K562 (cell line): ENCODE data around the gene TFE3. TPM values are rescaled to one million over a fixed set of nuclear protein-coding genes. Genes with fewer than 3 reads are reported as not detected.

ENCODE experiments used
- CHD4 ChIP-seq: fragments of 200-600 bp; sonication (generic); IDR thresholded peaks from 3 replicates; pipeline ENCODE4 v1.6.1; 2012; ENCODE audit warnings: low read depth, mild to moderate bottlenecking, mixed read lengths, low read length, inconsistent platforms; ENCODE audit not compliant: insufficient read depth, insufficient replicate concordance, poor library complexity, severe bottlenecking
- POLR2G ChIP-seq: fragments of 200-400 bp; formaldehyde crosslinking; IDR thresholded peaks from 2 replicates; pipeline ENCODE4 v1.6.1; 2017; ENCODE audit warnings: low read depth, mild to moderate bottlenecking, antibody characterized with exemption, low read length, moderate library complexity
- RBFOX2 ChIP-seq: fragments of 200-400 bp; formaldehyde crosslinking; IDR thresholded peaks from 2 replicates; pipeline ENCODE4 v1.6.1; 2017; ENCODE audit warnings: low read depth, mild to moderate bottlenecking, low read length, moderate library complexity
- SIN3B ChIP-seq: fragments of 450-650 bp; IDR thresholded peaks from 2 replicates; pipeline ENCODE4 v1.6.1; 2017; ENCODE audit warnings: low read depth, mild to moderate bottlenecking, moderate library complexity
- ZNF696 ChIP-seq: fragments of 250-450 bp; sonication (Bioruptor Pico); conservative IDR thresholded peaks from 2 replicates; pipeline ENCODE4 v1.4.0; 2020; ENCODE audit warnings: mild to moderate bottlenecking, moderate library complexity
- polyA plus RNA-seq, 8 experiments: library from polyadenylated mRNA; depleted of rRNA in 4 of 8; stranded (reverse) in 5 of 8; unstranded in 3 of 8; fragments of >200 nt; fragmentation: Nextera tagmentation in 2 of 8; fragmentation: Illumina TruSeq in 1 of 8; extraction: Ambion mirVana in 2 of 8; extraction: Trizol in 1 of 8; gene quantifications; 2 replicates each; pipeline versions ENCODE4 v1.2.1 to v1.2.3, GENCODE V29; 2011 to 2014; ENCODE audit warnings: inconsistent platforms in 1 of 8, missing spikeins in 1 of 8
- total RNA-seq, 7 experiments: library from RNA; depleted of rRNA in 6 of 7; stranded (reverse); fragments of >200 nt in 6 of 7; fragmentation: Illumina TruSeq in 2 of 7; extraction: Trizol in 2 of 7; gene quantifications; 2 replicates each; pipeline versions ENCODE4 v1.2.1 to v1.2.3, GENCODE V29; 2011 to 2021; ENCODE audit warnings: low replicate concordance in 1 of 7
- TF ChIP-seq, protein P1 (sequence below): sonication (generic); formaldehyde crosslinking; IDR thresholded peaks from 2 replicates; pipeline ENCODE4 v1.8.1; 2023; ENCODE audit warnings: mild to moderate bottlenecking, missing genetic modification reagents
- TF ChIP-seq, protein P2 (sequence below): IDR thresholded peaks from 2 replicates; pipeline ENCODE4 v1.6.1; 2011; ENCODE audit warnings: borderline replicate concordance, low read depth, mild to moderate bottlenecking, moderate library complexity, low read length; ENCODE audit not compliant: insufficient read depth, poor library complexity, severe bottlenecking
- TF ChIP-seq, protein P3 (sequence below): fragments of 450-650 bp; formaldehyde crosslinking; IDR thresholded peaks from 2 replicates; pipeline ENCODE4 v1.4.0; 2020; ENCODE audit warnings: mild to moderate bottlenecking, mixed read lengths
- TF ChIP-seq, protein P4 (sequence below): fragments of 450-650 bp; IDR thresholded peaks from 2 replicates; pipeline ENCODE4 v1.6.1; 2017; ENCODE audit warnings: antibody characterized with exemption

TFE3 gene
- total and polyA plus RNA-seq, 9 of the 15 experiments (the other 6 are each of a cell fraction or from before 2014, with no cell fraction given) = 1.9 to 20.3 (median 11.9) TPM

DNA sequence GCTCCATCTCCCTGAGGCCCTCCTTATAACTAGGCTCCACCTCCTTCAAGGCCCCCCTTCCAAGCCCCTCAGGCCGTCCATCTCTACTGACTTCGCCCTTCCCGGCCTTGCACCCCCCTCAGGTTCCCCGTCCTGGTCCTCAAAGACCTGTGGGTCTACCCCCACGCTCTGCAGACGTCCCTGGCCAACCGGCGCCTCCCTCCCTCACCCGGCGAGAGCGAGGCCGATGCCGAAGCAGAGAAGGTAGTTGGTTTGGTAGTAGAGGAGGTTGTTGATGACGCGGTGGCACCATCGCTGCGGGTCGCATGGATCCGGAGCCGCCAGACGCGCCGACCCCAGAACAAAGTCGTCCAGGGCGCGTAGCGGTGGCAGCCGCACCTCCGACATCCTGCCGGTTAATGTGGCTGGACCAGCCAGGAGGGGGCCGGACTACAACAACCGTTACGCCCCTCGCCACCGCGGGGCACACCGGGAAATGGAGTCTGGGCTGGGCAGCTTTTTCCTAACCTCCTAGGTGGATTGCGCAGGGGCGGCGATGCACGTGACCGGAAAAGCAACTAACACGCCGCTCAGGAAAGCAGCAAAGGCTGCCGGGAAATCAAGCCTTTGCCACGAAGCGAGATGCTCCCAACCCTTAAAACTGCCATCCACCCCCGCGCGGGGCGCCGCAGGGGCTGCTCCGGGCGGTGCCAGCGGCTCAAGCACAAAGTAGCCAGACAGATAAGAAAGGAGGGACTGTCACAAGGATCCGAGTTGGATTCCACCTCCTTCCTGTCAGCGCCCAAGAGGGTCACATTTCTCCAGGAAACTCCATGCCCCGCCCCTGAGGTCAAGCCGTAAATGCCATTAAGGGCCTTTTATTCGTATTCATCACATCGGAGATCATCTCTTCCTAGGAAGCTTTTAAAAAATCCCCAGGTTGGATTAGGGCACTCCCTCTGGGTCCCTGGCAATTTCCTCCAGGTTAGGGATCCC is 30.7 kb upstream of the TFE3 start, which contains the start of gene PRAF2 (continued):
- TF ChIP-seq, protein P1, sequence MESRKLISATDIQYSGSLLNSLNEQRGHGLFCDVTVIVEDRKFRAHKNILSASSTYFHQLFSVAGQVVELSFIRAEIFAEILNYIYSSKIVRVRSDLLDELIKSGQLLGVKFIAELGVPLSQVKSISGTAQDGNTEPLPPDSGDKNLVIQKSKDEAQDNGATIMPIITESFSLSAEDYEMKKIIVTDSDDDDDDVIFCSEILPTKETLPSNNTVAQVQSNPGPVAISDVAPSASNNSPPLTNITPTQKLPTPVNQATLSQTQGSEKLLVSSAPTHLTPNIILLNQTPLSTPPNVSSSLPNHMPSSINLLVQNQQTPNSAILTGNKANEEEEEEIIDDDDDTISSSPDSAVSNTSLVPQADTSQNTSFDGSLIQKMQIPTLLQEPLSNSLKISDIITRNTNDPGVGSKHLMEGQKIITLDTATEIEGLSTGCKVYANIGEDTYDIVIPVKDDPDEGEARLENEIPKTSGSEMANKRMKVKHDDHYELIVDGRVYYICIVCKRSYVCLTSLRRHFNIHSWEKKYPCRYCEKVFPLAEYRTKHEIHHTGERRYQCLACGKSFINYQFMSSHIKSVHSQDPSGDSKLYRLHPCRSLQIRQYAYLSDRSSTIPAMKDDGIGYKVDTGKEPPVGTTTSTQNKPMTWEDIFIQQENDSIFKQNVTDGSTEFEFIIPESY (CRISPR knock-in tag) = peak; percentile 79
- TF ChIP-seq, protein P2, sequence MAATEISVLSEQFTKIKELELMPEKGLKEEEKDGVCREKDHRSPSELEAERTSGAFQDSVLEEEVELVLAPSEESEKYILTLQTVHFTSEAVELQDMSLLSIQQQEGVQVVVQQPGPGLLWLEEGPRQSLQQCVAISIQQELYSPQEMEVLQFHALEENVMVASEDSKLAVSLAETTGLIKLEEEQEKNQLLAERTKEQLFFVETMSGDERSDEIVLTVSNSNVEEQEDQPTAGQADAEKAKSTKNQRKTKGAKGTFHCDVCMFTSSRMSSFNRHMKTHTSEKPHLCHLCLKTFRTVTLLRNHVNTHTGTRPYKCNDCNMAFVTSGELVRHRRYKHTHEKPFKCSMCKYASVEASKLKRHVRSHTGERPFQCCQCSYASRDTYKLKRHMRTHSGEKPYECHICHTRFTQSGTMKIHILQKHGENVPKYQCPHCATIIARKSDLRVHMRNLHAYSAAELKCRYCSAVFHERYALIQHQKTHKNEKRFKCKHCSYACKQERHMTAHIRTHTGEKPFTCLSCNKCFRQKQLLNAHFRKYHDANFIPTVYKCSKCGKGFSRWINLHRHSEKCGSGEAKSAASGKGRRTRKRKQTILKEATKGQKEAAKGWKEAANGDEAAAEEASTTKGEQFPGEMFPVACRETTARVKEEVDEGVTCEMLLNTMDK = no peak
- TF ChIP-seq ZNF696 (CRISPR knock-in tag) (no peak), CHD4 (no peak), POLR2G (peak; percentile 65), RBFOX2 (peak; percentile 66), SIN3B (no peak)
- TF ChIP-seq, protein P3, sequence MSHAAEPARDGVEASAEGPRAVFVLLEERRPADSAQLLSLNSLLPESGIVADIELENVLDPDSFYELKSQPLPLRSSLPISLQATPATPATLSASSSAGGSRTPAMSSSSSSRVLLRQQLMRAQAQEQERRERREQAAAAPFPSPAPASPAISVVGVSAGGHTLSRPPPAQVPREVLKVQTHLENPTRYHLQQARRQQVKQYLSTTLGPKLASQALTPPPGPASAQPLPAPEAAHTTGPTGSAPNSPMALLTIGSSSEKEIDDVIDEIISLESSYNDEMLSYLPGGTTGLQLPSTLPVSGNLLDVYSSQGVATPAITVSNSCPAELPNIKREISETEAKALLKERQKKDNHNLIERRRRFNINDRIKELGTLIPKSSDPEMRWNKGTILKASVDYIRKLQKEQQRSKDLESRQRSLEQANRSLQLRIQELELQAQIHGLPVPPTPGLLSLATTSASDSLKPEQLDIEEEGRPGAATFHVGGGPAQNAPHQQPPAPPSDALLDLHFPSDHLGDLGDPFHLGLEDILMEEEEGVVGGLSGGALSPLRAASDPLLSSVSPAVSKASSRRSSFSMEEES = no peak
- TF ChIP-seq, protein P4, sequence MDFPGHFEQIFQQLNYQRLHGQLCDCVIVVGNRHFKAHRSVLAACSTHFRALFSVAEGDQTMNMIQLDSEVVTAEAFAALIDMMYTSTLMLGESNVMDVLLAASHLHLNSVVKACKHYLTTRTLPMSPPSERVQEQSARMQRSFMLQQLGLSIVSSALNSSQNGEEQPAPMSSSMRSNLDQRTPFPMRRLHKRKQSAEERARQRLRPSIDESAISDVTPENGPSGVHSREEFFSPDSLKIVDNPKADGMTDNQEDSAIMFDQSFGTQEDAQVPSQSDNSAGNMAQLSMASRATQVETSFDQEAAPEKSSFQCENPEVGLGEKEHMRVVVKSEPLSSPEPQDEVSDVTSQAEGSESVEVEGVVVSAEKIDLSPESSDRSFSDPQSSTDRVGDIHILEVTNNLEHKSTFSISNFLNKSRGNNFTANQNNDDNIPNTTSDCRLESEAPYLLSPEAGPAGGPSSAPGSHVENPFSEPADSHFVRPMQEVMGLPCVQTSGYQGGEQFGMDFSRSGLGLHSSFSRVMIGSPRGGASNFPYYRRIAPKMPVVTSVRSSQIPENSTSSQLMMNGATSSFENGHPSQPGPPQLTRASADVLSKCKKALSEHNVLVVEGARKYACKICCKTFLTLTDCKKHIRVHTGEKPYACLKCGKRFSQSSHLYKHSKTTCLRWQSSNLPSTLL = no peak
- TF ChIP-seq, all 486 proteins: peak for 4
